Activated T-cell treated with anti-CD3 and anti-CD28 coated beads, Interleukin-2, amount 50 U/mL, for 1 hour (primary cell): ENCODE data around the gene TRAIP.
"Not testable (repeated sequence)": the region's sequence is repeated elsewhere in the genome, so short reads cannot be mapped to it uniquely, and the experiment has no call there.

Source experiments
- DNase-seq: peaks from one replicate; pipeline ENCODE4 v3.0.0-alpha.2; 2020

Gene TRAIP

DNA sequence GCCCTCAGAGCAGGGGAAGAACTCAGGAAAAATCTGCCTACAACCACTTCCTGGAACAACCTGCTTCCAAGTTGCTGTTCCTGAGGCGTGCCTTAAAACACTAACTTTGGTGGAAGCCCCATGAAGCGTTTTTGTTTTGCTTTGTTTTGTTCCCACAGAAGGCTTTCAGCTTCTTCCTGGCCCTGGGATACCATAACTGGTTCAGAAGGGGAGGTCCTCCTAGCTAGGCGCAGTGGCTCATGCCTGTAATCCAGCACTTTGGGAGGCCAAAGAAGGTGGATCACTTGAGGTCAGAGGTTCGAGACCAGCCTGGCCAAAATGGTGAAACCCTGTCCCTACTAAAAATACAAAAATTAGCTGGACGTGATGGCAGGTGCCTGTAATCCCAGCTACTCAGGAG is 68.8 kb downstream of the TRAIP start:
- peak; percentile 15 for DNase-seq

DNA sequence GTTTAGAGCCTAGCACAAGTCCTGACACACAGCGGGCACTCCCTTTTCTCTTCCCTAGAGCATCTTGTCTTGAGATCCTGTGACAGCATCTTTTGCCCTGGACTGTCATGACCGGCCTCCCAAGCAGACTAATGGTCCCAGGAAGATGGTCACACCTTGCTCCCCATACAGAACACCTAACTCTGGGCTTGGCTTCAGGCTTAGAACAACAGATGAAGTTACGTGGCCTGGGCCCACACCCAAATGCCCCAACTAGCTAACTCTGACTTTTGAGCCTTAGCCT is 69.2 kb downstream of the TRAIP start:
- no peak for DNase-seq

- DNase-seq = peak; percentile 98
Measured at GRCh38 chr3:49786357-49787181, 69.8 kb downstream of the TRAIP start, which contains the start of gene IP6K1. Gene IP6K1, minus strand, starts transcription at chr3:49786542. Its CDS starts 38,502 bp downstream, at chr3:49748040.

- DNase-seq = no peak
Measured at GRCh38 chr3:49785565-49786356, 70.6 kb downstream of the TRAIP start.

DNA sequence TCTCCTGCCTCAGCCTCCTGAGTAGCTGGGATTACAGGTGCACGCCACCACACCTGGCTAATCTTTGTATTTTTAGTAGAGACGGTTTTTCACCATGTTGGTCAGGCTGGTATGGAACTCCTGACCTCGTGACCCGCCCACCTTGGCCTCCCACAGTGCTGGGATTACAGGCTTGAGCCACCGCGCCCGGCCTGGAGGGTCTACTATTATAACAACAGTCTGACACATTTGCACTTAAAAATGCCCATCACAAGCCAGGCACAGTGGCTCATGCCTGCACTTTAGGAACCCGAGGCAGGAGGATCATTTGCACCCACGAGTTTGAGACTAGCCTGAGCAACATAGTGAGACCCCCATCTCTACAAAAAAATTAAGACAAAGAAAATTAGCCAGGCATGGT is 74.1 kb downstream of the TRAIP start:
- DNase-seq = peak; percentile 13

DNA sequence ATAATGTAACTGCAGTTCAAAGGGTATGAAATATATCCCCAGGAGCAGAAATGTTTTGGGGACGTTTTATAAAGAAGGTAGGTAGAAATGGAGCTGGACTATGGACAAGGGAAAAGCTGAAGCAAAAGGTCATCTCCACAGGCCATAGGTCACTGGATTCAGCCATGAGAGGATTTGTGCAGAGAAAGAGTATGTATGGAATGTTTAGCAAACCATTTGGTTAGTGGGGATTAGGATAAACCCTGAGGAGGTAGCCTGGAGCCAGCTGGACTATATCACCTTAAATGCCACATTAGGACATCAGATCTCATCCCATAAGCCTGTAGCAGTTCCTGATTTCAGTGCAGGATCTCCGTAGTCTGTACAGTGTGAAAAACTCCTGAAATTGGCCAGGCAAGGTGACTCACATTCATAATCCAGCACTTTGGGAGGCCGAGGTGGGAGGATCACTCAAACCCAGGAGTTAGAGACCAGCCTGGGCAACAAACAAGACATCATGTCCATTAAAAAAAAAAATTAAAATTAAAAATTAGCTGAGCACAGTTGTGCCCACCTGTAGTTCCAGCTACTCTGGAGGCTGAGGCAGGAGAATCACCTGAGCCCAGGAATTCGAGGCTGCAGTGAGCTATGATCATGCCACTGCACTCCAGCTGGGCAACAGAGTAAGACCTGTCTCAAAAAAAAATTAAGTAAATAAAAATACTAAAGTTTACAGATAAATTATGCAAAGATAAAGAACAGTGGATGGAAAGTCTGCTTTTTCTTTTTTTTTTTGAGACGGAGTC is 74.8 kb downstream of the TRAIP start:
- DNase-seq = peak; percentile 2

- DNase-seq = not testable (repeated sequence)
Measured at GRCh38 chr3:49780975-49781365, 75.4 kb downstream of the TRAIP start.

DNA sequence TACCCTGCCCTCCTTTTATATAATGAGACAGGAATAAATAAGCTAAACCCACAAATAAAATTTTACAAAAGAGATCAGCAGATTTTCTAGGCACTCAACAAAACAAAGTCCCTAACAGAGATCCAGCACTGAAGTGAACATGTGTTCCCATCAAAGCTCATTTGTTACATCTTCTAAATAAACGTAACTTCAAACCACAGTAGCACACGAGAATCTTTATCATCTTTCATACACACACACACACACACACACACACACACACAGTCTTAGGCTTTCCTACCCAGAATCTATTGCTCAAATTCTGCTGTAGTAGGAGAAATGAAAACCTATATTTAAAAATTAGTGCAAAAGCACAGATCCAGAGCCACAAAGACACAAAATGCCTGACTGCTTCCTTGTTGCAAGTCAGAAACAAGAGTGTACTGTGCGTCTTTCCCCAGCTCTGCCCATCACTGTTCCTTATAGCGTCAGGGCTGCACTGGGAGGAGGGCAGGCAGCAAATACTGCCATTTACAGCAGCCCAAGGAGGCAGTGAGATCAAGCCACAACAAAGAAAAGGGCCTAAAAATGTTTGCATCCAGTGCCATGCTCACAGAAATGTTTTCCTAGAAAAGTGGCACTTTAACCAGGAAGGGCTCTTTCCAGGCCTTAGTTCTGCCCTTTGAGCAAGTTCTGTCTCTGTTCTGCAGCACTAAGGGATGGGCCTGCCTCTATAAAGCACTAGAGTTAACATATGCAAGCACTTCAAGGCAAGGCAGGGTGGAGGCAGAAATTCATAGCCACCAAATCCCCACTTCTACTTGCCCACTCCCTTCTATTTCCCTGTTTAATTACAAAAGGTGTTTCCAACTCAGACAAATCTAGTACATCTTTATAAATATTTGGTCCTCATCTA is 76.0 kb downstream of the TRAIP start:
- DNase-seq = no peak

- DNase-seq = no peak
Measured at GRCh38 chr3:49779358-49780079, 76.8 kb downstream of the TRAIP start.
